Mesenchymal stem cell (in vitro differentiated cells and primary cell): ENCODE results near the gene ZNF407.

Experiments used
- DNase-seq: peaks from one replicate; pipeline ENCODE4 v3.0.0-alpha.2; 2013
- H2AFZ ChIP-seq: one replicate; pipeline ENCODE4 v1.6.1; 2013; ENCODE audit warnings: low read depth, mild to moderate bottlenecking, control low read depth, inconsistent platforms, low read length, moderate library complexity
- H2AK5ac ChIP-seq: 2 replicates; pipeline ENCODE4 v1.6.1; 2013; ENCODE audit warnings: low read length, moderate library complexity, mild to moderate bottlenecking, inconsistent platforms; ENCODE audit not compliant: severe bottlenecking
- H2BK120ac ChIP-seq: one replicate; pipeline ENCODE4 v1.6.1; 2013; ENCODE audit warnings: low read depth, mild to moderate bottlenecking, inconsistent platforms, low read length, moderate library complexity
- H2BK12ac ChIP-seq, 2 experiments: one replicate each; pipeline ENCODE4 v1.6.1; 2013; ENCODE audit warnings: inconsistent platforms in 2 of 2, low read length in 2 of 2, mild to moderate bottlenecking in 2 of 2, moderate library complexity in 2 of 2, control low read depth in 1 of 2
- H2BK15ac ChIP-seq: one replicate; pipeline ENCODE4 v1.6.1; 2013; ENCODE audit warnings: mild to moderate bottlenecking, low read depth, inconsistent platforms; ENCODE audit not compliant: poor library complexity, severe bottlenecking
- H2BK5ac ChIP-seq: 2 replicates; pipeline ENCODE4 v1.6.1; 2013; ENCODE audit warnings: low read depth, mild to moderate bottlenecking, low read length, control low read depth, inconsistent platforms; ENCODE audit not compliant: poor library complexity, severe bottlenecking
- H3K14ac ChIP-seq, 2 experiments: one replicate each; pipeline ENCODE4 v1.6.1; 2013; ENCODE audit warnings: inconsistent platforms in 2 of 2, low read length in 2 of 2, control low read depth in 1 of 2, mild to moderate bottlenecking in 1 of 2, moderate library complexity in 1 of 2
- H3K18ac ChIP-seq, 2 experiments: one replicate each; pipeline ENCODE4 v1.6.1; 2013; ENCODE audit warnings: inconsistent platforms in 2 of 2, low read length in 2 of 2, control low read depth in 1 of 2, low read depth in 1 of 2, mild to moderate bottlenecking in 1 of 2
- H3K23ac ChIP-seq, 2 experiments: one replicate each; pipeline ENCODE4 v1.6.1; 2013; ENCODE audit warnings: inconsistent platforms in 2 of 2, low read length in 2 of 2, mild to moderate bottlenecking in 2 of 2, moderate library complexity in 2 of 2, control low read depth in 1 of 2
- H3K27ac ChIP-seq: 2 replicates; pipeline ENCODE4 v1.5.1; 2013; ENCODE audit warnings: mild to moderate bottlenecking, moderate library complexity, low read length, control low read depth, inconsistent platforms; ENCODE audit not compliant: poor library complexity, severe bottlenecking
- H3K27me3 ChIP-seq, 2 experiments: 2 replicates each; pipeline versions ENCODE4 v1.6.1 to v1.7.0; 2013; ENCODE audit warnings: low read length in 2 of 2, mild to moderate bottlenecking in 2 of 2, moderate library complexity in 2 of 2, control low read depth in 1 of 2, inconsistent platforms in 1 of 2; ENCODE audit not compliant: control insufficient read depth in 1 of 2, insufficient read depth in 1 of 2
- H3K36me3 ChIP-seq, 2 experiments: 2 replicates each; pipeline versions ENCODE4 v1.6.1 to v1.7.0; 2013; ENCODE audit warnings: low read length in 2 of 2, control low read depth in 1 of 2, inconsistent platforms in 1 of 2, low read depth in 1 of 2, mild to moderate bottlenecking in 1 of 2; ENCODE audit not compliant: insufficient read depth in 2 of 2, control insufficient read depth in 1 of 2
- H3K4ac ChIP-seq, 2 experiments: one replicate each; pipeline ENCODE4 v1.6.1; 2013; ENCODE audit warnings: inconsistent platforms in 2 of 2, low read length in 2 of 2, mild to moderate bottlenecking in 2 of 2, moderate library complexity in 2 of 2, control low read depth in 1 of 2, low read depth in 1 of 2
- H3K4me1 ChIP-seq: 2 replicates; pipeline ENCODE4 v1.6.1; 2013; ENCODE audit warnings: low read depth, low read length, control low read depth; ENCODE audit not compliant: control insufficient read depth, insufficient read depth
- H3K4me2 ChIP-seq: 2 replicates; pipeline ENCODE4 v1.6.1; 2013; ENCODE audit warnings: low read length, mild to moderate bottlenecking, inconsistent platforms; ENCODE audit not compliant: poor library complexity, severe bottlenecking
- H3K4me3 ChIP-seq, 2 experiments: 2 replicates each; pipeline versions ENCODE4 v1.5.1 to v1.7.0; 2013; ENCODE audit warnings: low read length in 2 of 2, mild to moderate bottlenecking in 2 of 2, control low read depth in 1 of 2, low read depth in 1 of 2; ENCODE audit not compliant: insufficient read depth in 1 of 2
- H3K79me1 ChIP-seq: replicated peaks from 2 replicates; pipeline ENCODE4 v1.6.1; 2013; ENCODE audit warnings: mild to moderate bottlenecking, control low read depth, low read length, inconsistent platforms; ENCODE audit not compliant: poor library complexity, severe bottlenecking
- H3K9ac ChIP-seq: 2 replicates; pipeline ENCODE4 v1.7.0; 2013; ENCODE audit warnings: mild to moderate bottlenecking, low read length, moderate library complexity
- H3K9me3 ChIP-seq: 2 replicates; pipeline ENCODE4 v1.7.0; 2013; ENCODE audit warnings: mild to moderate bottlenecking, low read length; ENCODE audit not compliant: control insufficient read depth
- H4K8ac ChIP-seq: one replicate; pipeline ENCODE4 v1.6.1; 2013; ENCODE audit warnings: inconsistent platforms, mild to moderate bottlenecking, low read length, moderate library complexity
- H4K91ac ChIP-seq: one replicate; pipeline ENCODE4 v1.6.1; 2013; ENCODE audit warnings: mild to moderate bottlenecking, low read length, inconsistent platforms
- WGBS: methylation state at CpG from one replicate; pipeline ENCODE4 v1.1.7; 2013; ENCODE audit warnings: mixed read lengths; 5-methylcytosine and 5-hydroxymethylcytosine counted together

ZNF407 gene

DNA sequence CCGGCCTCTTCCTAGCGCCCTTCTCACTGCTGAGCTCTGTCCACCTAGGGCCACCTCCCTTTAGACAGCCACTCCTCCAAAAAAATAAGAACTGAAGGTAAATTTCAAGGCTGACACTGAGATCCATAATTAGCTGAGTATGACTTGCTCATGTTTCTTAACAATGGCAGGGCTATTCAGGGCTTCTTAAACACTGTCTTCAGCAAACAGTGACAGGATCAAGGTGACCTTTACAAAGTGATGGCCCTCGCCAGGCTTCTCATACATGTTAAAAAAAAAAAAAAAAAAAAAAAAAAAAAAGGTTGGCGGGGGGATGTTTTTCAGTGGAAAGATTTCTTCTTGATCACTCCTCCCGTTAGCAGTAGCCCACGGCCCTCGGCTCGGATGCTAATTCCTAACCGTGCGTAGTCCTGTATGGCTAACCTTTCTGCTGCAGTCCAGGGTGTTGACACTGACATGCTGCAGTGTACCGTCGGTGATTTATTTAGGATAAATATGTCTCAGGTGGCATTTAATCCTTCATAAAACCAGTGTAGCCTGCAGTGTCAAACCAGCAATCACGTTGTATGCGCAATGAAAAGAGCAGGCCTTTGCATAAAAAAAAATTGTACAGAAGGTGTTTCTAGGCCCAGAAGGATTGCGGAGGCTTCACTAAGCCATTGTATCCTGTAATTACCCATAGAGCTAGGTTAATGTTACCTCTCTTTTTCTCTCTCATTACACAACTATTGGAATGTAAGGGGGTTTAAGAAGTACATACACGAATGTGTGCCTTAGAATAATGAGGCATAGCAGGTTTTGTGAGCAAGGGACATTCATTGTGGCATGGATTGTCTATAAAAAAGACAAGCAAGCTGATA is 468.6 kb downstream of the ZNF407 start:
- H3K36me3 ChIP-seq, result peaks cover 7 to 25% of the 10 kb centered on the region in 2 experiments
- H2AFZ ChIP-seq, result no peak overlapping the region
- no peak overlapping the region for H3K4me2 ChIP-seq
- no peak for DNase-seq
- H2BK5ac ChIP-seq, result no peak overlapping the region
- H3K14ac ChIP-seq, result no peak overlapping the region
- no peak overlapping the region for H3K23ac ChIP-seq
- H2BK15ac ChIP-seq, result no peak overlapping the region
- H3K4me1 ChIP-seq, result peaks cover 8% of the 10 kb centered on the region
- no peak overlapping the region for H3K18ac ChIP-seq
- no peak overlapping the region for H2AK5ac ChIP-seq
- no peak overlapping the region for H2BK12ac ChIP-seq
- no peak overlapping the region for H3K27ac ChIP-seq
- no peak overlapping the region for H3K9ac ChIP-seq
- no peak overlapping the region for H4K91ac ChIP-seq
- H3K9me3 ChIP-seq, result no peaks in the 10 kb centered on the region
- H4K8ac ChIP-seq, result no peak overlapping the region
- no peak overlapping the region for H3K4me3 ChIP-seq
- no peaks in the 10 kb centered on the region for H3K79me1 ChIP-seq
- 94% methylated on average over 14 of the region's 16 CpGs for WGBS
- H3K27me3 ChIP-seq, result no peaks in the 10 kb centered on the region
- H3K4ac ChIP-seq, result no peak overlapping the region
- no peak overlapping the region for H2BK120ac ChIP-seq

DNA sequence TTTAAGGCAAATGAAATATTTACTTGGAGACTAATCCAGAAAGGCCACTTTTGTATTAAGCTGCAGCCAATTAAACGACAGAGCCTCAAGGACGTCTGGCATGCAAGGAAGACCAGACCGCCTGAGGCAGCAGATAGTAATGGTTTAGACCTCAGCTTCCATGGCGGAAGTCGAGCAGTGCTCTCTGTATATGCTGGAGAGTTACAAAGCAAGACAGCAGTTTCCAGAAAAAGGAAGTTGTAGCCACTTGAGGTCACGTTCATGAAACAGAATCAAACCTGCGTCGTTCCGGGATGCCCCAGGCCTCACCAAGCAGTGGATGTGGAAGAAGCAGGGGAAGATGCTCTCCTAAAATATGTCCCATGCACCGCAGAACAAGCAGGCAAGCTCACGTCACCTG is 469.3 kb downstream of the ZNF407 start:
- H3K14ac ChIP-seq, result no peak overlapping the region
- H2BK5ac ChIP-seq, result no peak overlapping the region
- H2AFZ ChIP-seq, result no peak overlapping the region
- WGBS, result 92% methylated on average over 11 of the region's 11 CpGs
- H2BK120ac ChIP-seq, result no peak overlapping the region
- no peak overlapping the region for H4K91ac ChIP-seq
- no peak overlapping the region for H3K23ac ChIP-seq
- no peak overlapping the region for H3K4me2 ChIP-seq
- H2AK5ac ChIP-seq, result no peak overlapping the region
- H2BK15ac ChIP-seq, result no peak overlapping the region
- H2BK12ac ChIP-seq, result no peak overlapping the region
- no peak overlapping the region for H3K18ac ChIP-seq
- H3K79me1 ChIP-seq, result no peaks in the 10 kb centered on the region
- no peaks in the 10 kb centered on the region for H3K9me3 ChIP-seq
- no peak overlapping the region for H4K8ac ChIP-seq
- H3K27me3 ChIP-seq, result no peaks in the 10 kb centered on the region
- H3K4me3 ChIP-seq, result no peak overlapping the region
- no peak overlapping the region for H3K27ac ChIP-seq
- H3K9ac ChIP-seq, result no peak overlapping the region
- no peak for DNase-seq
- no peak overlapping the region for H3K4ac ChIP-seq
- peaks cover 7 to 20% of the 10 kb centered on the region in 2 experiments for H3K36me3 ChIP-seq
- peaks cover 10% of the 10 kb centered on the region for H3K4me1 ChIP-seq

- Histone ChIP-seq H2AFZ (no peak overlapping the region), H3K23ac (no peak overlapping the region), H3K9ac (no peak overlapping the region), H4K91ac (no peak overlapping the region), H3K4me2 (no peak overlapping the region), H2BK5ac (no peak overlapping the region), H3K27me3 (no peaks in the 10 kb centered on the region), H2BK12ac (no peak overlapping the region), H3K14ac (no peak overlapping the region), H3K4me1 (peaks cover 10% of the 10 kb centered on the region), H3K79me1 (no peaks in the 10 kb centered on the region), H3K4ac (no peak overlapping the region), H4K8ac (no peak overlapping the region), H3K9me3 (no peaks in the 10 kb centered on the region), H2AK5ac (no peak overlapping the region), H3K4me3 (no peak overlapping the region), H2BK15ac (no peak overlapping the region), H2BK120ac (no peak overlapping the region), H3K18ac (no peak overlapping the region), H3K36me3 (peaks cover 6 to 19% of the 10 kb centered on the region in 2 experiments), H3K27ac (no peak overlapping the region)
- no peak for DNase-seq
- WGBS, result 91% methylated on average over 17 of the region's 17 CpGs
Measured at GRCh38 chr18:75067996-75068645, 470.5 kb downstream of the ZNF407 start.

DNA sequence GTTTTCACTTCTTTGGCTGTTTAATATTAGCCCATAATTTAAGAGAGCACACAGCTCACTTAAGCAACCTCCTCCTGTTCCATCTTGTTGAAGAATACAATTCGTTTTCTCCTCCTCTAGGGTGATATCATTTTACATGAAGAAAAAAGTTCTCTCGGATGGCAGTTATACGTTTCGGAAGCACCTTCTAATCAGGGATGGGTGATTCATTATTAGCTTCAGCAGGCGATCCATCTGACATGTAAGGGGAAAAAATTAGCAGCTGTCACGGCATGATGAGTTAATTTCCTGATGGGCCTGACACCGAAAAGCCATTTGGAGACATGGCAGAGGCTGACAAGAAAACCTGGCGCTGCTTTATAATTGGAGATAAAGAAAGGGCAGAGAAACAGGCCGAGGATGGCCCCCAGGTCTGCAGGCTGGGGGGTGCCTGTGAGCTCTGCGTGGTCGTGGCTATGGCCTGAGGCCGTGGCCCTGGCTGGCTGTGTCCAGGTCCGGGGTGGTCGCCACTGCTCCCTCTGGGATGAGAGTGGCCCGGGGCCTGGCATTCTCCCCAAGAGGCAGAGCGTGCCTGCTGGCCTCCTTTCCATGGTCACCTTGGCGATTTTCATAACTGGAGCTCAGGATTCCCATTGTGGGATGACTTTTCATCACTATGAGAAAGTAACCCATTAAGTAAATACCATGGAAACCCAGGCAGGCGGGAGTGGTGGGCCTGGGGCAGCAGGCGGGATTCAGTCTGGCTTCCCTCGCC is 471.2 kb downstream of the ZNF407 start:
- Histone ChIP-seq H2AK5ac (no peak overlapping the region), H2BK15ac (no peak overlapping the region), H3K14ac (no peak overlapping the region), H3K9ac (no peak overlapping the region), H4K91ac (no peak overlapping the region), H3K36me3 (peaks cover 0 to 11% of the 10 kb centered on the region in 2 experiments), H3K27me3 (no peaks in the 10 kb centered on the region), H3K4ac (no peak overlapping the region), H4K8ac (no peak overlapping the region), H3K18ac (no peak overlapping the region), H3K79me1 (no peaks in the 10 kb centered on the region), H3K27ac (no peak overlapping the region), H3K4me1 (peaks cover 10% of the 10 kb centered on the region), H2BK12ac (no peak overlapping the region), H2BK120ac (no peak overlapping the region), H3K23ac (no peak overlapping the region), H3K4me2 (no peak overlapping the region), H3K4me3 (no peak overlapping the region), H2AFZ (no peak overlapping the region), H3K9me3 (no peaks in the 10 kb centered on the region), H2BK5ac (no peak overlapping the region)
- DNase-seq, result no peak
- 96% methylated on average over 20 of the region's 20 CpGs for WGBS
